Smooth muscle cell (in vitro differentiated cells): Measurements from ENCODE around the gene RALGPS2. TPM values are rescaled to one million over a fixed set of nuclear protein-coding genes. Genes with fewer than 3 reads are reported as not detected.

ENCODE experiments used
- DNase-seq: peaks from one replicate; lab custom pipeline; 2025; ENCODE audit not compliant: unreplicated experiment; lab: John Stamatoyannopoulos, UW
- H2AFZ ChIP-seq: fragments of 200-600 bp; sonication (generic); 2 replicates; pipeline ENCODE4 v1.6.0; 2016; ENCODE audit warnings: antibody characterized with exemption, low read depth, mild to moderate bottlenecking
- H3F3A ChIP-seq: fragments of 200-600 bp; sonication (generic); 2 replicates; pipeline ENCODE4 v1.6.0; 2017; ENCODE audit warnings: antibody characterized with exemption, low read depth
- H3K27ac ChIP-seq: fragments of 200-600 bp; sonication (generic); 2 replicates; pipeline ENCODE4 v1.5.1; 2016; ENCODE audit warnings: low read depth, mild to moderate bottlenecking
- H3K27me3 ChIP-seq: fragments of 200-600 bp; sonication (generic); 2 replicates; pipeline ENCODE4 v1.6.1; 2016; ENCODE audit warnings: low read depth, mild to moderate bottlenecking
- H3K36me3 ChIP-seq: fragments of 200-600 bp; sonication (generic); 2 replicates; pipeline ENCODE4 v1.5.1; 2016; ENCODE audit warnings: low read depth
- H3K4me1 ChIP-seq: fragments of 200-600 bp; sonication (generic); 2 replicates; pipeline ENCODE4 v1.5.1; 2016; ENCODE audit warnings: low read depth
- H3K4me2 ChIP-seq: fragments of 200-600 bp; sonication (generic); 2 replicates; pipeline ENCODE4 v1.6.0; 2016; ENCODE audit warnings: mild to moderate bottlenecking
- H3K4me3 ChIP-seq: fragments of 200-600 bp; sonication (generic); 2 replicates; pipeline ENCODE4 v1.5.1; 2016; ENCODE audit warnings: mild to moderate bottlenecking
- H3K79me2 ChIP-seq: fragments of 200-600 bp; sonication (generic); 2 replicates; pipeline ENCODE4 v1.6.0; 2016; ENCODE audit warnings: low read depth, mild to moderate bottlenecking
- H3K9ac ChIP-seq: fragments of 200-600 bp; sonication (generic); 2 replicates; pipeline ENCODE4 v1.6.0; 2016; ENCODE audit warnings: low read depth
- H3K9me3 ChIP-seq: fragments of 200-600 bp; sonication (generic); replicated peaks from 2 replicates; pipeline ENCODE4 v1.5.1; 2016; ENCODE audit warnings: low read depth
- H4K20me1 ChIP-seq: fragments of 200-600 bp; sonication (generic); 2 replicates; pipeline ENCODE4 v1.6.0; 2016; ENCODE audit warnings: low read depth
- WGBS: methylation state at CpG from one replicate; pipeline ENCODE4 v1.1.7; 2016; ENCODE audit warnings: low lambda C conversion rate; 5-methylcytosine and 5-hydroxymethylcytosine counted together
- polyA plus RNA-seq: library from polyadenylated mRNA; unstranded; fragments of >200 nt; fragmentation: Nextera tagmentation; extraction: Ambion mirVana; gene quantifications from 2 replicates; pipeline ENCODE4 v1.2.1, GENCODE V29; 2016
- total RNA-seq: library from RNA; depleted of rRNA; stranded (reverse); fragments of >200 nt; gene quantifications from 2 replicates; pipeline ENCODE4 v1.2.3, GENCODE V29; 2014
- TF ChIP-seq, protein P1 (sequence below): fragments of 200-600 bp; sonication (generic); IDR thresholded peaks from 2 replicates; pipeline ENCODE4 v1.5.1; 2017; ENCODE audit warnings: borderline replicate concordance, mild to moderate bottlenecking, antibody characterized with exemption; ENCODE audit not compliant: insufficient read depth, poor library complexity, severe bottlenecking

The RALGPS2 gene
- total and polyA plus RNA-seq, 2 experiments from 2014 or later = 4.7 to 23.8 TPM

DNA sequence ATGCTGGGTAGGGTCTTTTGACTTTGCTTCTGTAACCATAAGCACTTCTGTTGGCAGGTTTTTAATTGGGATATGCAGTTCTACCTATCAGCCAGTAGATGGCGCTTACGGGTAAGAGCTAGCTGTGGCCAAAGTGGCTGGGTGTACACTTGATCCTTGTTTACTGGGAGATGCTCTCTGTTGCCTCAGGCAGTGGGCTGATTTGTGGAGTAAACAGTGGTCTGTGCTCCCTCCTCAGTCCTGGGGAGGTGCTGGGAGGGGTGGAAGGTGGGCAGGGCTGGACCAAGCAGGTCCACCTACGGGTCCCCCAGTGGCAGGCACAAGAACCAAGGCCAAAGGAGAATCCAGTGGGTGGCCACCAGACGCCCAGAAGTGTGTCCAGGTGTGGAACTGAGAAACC, 43.4 kb downstream of the RALGPS2 start:
- no peaks in the 10 kb centered on the region for H3F3A ChIP-seq
- H3K27me3 ChIP-seq = no peaks in the 10 kb centered on the region
- DNase-seq = no peak
- no peak overlapping the region for H3K4me3 ChIP-seq
- H2AFZ ChIP-seq = no peak overlapping the region
- no peak overlapping the region for H3K9ac ChIP-seq
- no peak overlapping the region for H3K27ac ChIP-seq
- H3K36me3 ChIP-seq = no peaks in the 10 kb centered on the region
- H3K4me2 ChIP-seq = no peak overlapping the region
- peaks cover 23% of the 10 kb centered on the region for H3K79me2 ChIP-seq
- TF ChIP-seq, protein P1, sequence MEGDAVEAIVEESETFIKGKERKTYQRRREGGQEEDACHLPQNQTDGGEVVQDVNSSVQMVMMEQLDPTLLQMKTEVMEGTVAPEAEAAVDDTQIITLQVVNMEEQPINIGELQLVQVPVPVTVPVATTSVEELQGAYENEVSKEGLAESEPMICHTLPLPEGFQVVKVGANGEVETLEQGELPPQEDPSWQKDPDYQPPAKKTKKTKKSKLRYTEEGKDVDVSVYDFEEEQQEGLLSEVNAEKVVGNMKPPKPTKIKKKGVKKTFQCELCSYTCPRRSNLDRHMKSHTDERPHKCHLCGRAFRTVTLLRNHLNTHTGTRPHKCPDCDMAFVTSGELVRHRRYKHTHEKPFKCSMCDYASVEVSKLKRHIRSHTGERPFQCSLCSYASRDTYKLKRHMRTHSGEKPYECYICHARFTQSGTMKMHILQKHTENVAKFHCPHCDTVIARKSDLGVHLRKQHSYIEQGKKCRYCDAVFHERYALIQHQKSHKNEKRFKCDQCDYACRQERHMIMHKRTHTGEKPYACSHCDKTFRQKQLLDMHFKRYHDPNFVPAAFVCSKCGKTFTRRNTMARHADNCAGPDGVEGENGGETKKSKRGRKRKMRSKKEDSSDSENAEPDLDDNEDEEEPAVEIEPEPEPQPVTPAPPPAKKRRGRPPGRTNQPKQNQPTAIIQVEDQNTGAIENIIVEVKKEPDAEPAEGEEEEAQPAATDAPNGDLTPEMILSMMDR = peak; percentile 63
- H4K20me1 ChIP-seq = peaks cover 18% of the 10 kb centered on the region
- H3K4me1 ChIP-seq = no peaks in the 10 kb centered on the region
- H3K9me3 ChIP-seq = peaks cover 8% of the 10 kb centered on the region
- WGBS = 56% methylated on average over 4 of the region's 4 CpGs

DNA sequence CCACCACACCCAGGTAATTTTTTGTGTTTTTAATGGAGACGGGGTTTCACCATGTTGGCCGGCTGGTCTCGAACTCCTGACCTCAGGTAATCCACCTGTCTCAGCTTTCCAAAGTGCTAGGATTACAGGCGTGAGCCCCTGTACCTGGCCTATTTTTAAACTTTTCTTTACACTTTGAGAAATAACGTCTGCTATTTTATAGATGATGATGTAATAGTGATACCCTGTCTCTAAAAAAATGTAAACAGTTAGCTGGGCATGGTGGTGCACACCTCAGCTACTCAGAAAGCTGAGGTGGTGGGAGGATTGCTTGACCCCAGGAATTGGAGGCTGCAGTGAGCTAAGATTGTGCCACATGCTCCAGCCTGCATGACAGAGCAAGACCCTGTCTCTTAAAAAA, 47.9 kb downstream of the RALGPS2 start:
- H3K9me3 ChIP-seq = no peaks in the 10 kb centered on the region
- no peak overlapping the region for H3K4me2 ChIP-seq
- H3K36me3 ChIP-seq = no peaks in the 10 kb centered on the region
- no peak overlapping the region for H3K27ac ChIP-seq
- no peak for DNase-seq
- no peak overlapping the region for H2AFZ ChIP-seq
- no peak overlapping the region for H3K9ac ChIP-seq
- no peaks in the 10 kb centered on the region for H3K4me1 ChIP-seq
- H3K79me2 ChIP-seq = no peaks in the 10 kb centered on the region
- H3K4me3 ChIP-seq = no peak overlapping the region
- peaks cover 22% of the 10 kb centered on the region for H4K20me1 ChIP-seq
- WGBS = 94% methylated on average over 5 of the region's 5 CpGs
- no peaks in the 10 kb centered on the region for H3F3A ChIP-seq
- TF ChIP-seq, protein P1 = no peak
- H3K27me3 ChIP-seq = no peaks in the 10 kb centered on the region

DNA sequence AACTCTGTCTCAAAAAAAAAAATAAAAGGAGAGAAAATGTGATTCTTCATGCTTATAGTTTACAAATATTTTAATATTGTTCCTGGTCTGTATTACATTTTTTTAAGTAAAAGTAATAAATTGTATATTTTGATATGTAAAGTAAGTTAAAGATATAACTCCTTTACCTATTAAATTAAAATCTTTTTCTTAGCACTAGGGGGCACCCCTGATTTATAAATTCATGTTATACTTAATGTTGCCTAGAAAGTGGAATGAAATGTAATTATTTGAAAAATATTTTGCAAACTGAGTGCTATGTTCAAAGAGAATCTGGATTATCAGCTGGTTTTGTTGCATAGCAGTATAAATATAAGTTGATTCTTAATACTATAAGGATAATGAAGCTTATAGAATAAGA, 49.2 kb downstream of the RALGPS2 start:
- H3K9me3 ChIP-seq = no peaks in the 10 kb centered on the region
- H3K4me2 ChIP-seq = no peak overlapping the region
- no peaks in the 10 kb centered on the region for H3K4me1 ChIP-seq
- H2AFZ ChIP-seq = no peak overlapping the region
- H3K36me3 ChIP-seq = no peaks in the 10 kb centered on the region
- TF ChIP-seq, protein P1 = peak; percentile 47
- no peaks in the 10 kb centered on the region for H3F3A ChIP-seq
- no peak overlapping the region for H3K27ac ChIP-seq
- no peaks in the 10 kb centered on the region for H3K79me2 ChIP-seq
- no peak overlapping the region for H3K4me3 ChIP-seq
- DNase-seq = no peak
- no peaks in the 10 kb centered on the region for H3K27me3 ChIP-seq
- H4K20me1 ChIP-seq = peaks cover 15% of the 10 kb centered on the region
- no peak overlapping the region for H3K9ac ChIP-seq

DNA sequence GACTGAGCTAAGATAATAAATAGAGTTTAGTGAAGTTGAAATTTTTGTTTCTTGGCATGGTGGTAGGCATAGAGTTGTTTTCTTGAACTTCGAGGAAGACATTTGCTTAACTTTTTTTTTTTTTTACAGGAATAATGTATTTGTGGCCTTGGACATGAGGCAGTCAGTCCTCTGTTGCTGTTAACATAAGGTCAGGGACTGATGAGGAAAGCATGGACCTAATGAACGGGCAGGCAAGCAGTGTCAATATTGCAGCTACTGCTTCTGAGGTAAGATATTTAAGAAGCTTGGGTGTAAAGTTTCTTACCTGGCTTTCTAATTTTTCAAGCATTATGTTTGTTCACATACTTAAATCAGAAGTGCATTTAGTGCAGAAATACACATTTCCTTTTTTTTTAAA, 51.5 kb downstream of the RALGPS2 start:
- Histone ChIP-seq H3F3A (no peaks in the 10 kb centered on the region), H3K9ac (no peak overlapping the region), H3K27ac (no peak overlapping the region), H4K20me1 (peaks cover 19% of the 10 kb centered on the region), H3K27me3 (no peaks in the 10 kb centered on the region), H3K4me2 (no peak overlapping the region), H3K36me3 (no peaks in the 10 kb centered on the region), H2AFZ (no peak overlapping the region), H3K4me3 (no peak overlapping the region), H3K9me3 (no peaks in the 10 kb centered on the region), H3K79me2 (no peaks in the 10 kb centered on the region), H3K4me1 (no peaks in the 10 kb centered on the region)
- TF ChIP-seq, protein P1 = no peak
- WGBS = 96% methylated on average over 2 of the region's 2 CpGs
- DNase-seq = no peak
